GM18909 (cell line): ENCODE results near the gene LRP1B.
A peak's percentile ranks its signal among the peaks of the same experiment; 100 is the strongest.

Experiments
- ATAC-seq: cut with Tn5 transposase; IDR thresholded peaks from one replicate; pipeline ENCODE4 v1.9.1; 2021; ENCODE audit warnings: mild to moderate bottlenecking; ENCODE audit not compliant: unreplicated experiment, poor library complexity

Gene LRP1B

DNA sequence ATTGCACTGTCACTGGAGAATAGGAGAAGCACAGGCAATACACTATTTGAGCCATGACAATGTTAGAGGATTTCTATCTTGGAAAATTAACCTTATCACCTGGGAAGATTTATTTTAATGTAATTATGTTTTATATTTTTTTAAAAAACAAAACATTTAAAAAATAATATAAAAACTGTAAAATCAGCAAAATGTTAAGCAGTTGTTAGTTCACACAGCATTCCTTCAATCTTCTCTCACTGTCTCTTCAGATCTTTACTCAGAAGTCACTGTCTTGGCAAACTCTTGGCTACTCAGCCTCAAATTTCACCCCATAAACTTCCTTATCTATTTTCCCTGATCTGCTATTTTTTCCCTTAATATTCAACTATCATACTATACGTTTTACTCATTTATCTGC, 1322.6 kb downstream of the LRP1B start:
- ATAC-seq, result no peak

DNA sequence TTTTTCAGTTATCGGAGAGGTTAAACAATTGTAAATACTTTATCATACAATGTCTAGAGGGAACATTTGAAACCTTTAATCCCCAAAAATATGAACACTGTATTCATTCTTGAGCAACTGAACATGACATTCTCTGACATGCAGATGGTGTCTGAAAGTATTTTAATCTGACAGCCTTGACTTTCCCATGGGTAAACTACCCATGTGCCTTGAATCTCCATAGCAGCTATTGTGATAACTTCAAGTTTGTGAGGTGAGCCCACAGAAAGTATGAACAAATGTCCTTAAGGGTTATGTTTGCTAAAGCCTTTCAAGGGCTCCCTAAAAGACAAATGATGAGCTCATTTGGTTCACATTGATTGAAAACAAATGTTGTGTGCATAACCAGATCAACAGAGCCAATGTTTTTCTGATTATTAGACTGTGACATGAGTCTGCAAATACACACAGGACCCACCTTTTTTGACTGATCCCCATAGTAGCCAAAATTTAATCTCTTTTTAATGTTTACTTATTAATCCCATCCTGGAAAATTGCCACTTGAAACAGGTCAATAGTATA, 1326.0 kb downstream of the LRP1B start:
- no peak for ATAC-seq

DNA sequence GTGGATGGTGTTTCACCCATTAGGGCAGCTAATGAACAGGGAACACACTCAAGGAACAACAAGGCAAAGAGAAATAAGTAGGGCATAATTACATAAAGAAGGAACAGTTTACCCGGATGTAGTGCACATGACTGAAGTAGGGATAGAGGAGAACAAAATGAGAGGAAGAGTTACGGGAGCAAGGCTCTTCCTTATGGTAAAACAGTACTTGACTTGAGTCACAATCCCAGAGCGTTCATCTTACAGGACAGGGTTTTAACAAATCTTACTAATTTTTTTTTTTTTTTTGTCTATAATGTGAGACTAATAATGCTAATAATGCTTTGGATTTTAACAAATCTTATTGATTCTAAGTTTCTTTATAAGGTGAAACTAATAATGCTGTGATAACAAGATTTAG, 1329.5 kb downstream of the LRP1B start:
- ATAC-seq, result no peak

DNA sequence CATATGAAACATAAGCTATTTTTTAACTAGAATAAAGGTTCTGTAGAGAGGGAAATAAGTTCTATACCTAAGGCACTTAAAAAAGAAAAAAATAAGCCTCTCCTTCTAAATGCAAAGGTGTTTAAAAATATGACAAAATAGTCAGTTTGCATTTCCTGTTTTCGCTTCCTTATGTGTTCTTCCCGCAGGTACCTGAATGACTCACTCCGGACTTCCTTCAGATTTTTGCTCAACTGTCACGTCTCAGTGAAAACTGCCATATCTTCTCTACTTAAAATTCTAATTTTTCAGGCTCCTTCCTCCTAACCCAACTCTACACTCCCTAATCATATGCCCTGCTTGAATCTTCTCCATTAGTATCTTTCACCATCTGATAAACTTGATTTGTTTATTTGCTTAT, 1333.1 kb downstream of the LRP1B start:
- ATAC-seq, result peak; percentile 98

DNA sequence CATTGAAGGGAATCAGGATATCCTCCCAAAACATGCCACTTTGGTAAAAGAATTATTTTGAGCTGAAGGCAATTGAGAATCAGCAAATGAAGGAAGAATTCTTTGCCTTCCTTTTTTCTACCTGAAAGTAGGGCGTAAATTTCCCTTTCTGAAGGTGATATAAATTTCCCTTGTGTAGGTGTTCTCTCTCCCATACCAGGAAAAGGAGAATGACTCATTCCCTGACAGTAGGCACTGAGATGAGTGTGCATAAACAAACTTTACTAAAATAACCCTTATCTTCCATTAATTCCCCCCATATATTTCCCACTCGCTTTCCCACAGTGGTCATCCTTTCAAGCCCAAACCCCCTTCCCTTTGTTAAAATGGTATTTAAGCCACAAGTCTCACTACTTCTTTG, 1339.0 kb downstream of the LRP1B start:
- ATAC-seq, result no peak

DNA sequence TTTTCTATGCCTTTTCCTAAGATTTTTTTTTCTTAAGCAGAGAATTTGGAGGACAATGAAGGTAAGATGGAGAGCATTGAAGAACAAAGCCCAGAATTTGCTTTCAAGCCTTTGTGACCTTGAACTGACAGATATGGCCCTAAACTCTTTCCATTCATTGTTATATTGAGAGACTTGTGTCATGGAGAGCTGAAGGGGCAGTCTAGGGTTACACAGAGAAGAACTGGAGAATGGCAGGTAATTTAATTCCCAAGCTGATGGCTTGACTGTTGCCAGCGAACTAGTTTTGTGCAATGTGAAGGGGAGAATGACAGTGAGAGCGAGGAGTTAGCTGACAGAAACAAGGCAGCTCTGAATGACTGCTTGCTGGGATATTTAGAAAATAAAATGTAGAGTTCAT, 1344.2 kb downstream of the LRP1B start:
- ATAC-seq, result no peak

DNA sequence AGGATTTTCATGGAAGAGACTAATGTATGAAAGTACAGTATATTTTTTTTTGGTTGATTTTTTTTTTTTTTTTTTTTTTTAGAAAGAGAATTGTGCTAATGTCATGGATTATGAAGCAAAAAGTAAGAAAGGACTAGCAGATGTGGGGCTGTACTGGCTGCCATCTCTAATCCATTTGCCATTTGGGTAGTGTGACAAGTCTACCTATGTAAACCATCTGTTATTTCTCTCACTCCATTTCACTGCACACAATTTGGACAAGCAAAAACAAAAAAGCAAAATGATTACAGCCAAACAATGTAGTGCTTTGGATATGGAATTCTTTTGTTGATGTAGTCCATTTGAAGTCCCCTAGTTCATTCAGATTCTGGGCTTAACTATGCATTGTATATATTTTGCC, 1355.4 kb downstream of the LRP1B start:
- ATAC-seq, result no peak

DNA sequence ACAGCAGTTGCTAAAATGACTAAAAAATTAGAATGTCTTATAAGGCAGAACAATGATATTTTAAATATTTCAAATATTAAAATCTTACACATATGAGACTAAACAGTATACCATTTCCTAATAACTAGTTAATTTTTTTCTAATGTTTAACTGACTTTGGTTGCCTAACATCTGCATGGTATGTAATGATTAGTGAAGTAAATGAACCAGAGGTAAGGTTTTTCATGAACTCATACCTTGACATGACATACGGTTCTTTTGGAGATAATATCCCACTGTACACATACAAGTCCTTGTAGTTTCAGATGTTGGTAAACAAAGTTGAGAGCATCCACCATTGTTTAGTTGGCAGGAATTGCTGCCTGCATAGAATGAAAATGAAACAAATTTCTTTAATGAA, 1360.2 kb downstream of the LRP1B start:
- ATAC-seq, result no peak

DNA sequence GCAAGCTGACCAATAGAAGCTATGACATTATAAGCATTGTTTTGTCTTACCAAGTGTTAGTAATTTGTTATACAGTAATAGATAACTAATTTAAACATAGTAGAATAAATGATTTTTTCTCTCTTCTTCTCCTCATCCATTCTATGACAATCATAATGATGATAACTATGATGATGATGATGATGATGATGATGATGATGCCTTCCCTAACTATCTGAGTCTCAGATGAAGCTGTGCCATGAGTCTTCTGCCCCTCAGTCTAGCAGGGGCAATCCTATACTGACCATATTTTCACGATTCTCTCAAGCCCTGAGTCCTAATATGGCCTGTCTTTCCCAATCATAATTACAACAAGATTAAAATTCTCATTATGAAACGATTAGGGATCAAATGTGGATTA, 1369.0 kb downstream of the LRP1B start:
- ATAC-seq, result no peak

DNA sequence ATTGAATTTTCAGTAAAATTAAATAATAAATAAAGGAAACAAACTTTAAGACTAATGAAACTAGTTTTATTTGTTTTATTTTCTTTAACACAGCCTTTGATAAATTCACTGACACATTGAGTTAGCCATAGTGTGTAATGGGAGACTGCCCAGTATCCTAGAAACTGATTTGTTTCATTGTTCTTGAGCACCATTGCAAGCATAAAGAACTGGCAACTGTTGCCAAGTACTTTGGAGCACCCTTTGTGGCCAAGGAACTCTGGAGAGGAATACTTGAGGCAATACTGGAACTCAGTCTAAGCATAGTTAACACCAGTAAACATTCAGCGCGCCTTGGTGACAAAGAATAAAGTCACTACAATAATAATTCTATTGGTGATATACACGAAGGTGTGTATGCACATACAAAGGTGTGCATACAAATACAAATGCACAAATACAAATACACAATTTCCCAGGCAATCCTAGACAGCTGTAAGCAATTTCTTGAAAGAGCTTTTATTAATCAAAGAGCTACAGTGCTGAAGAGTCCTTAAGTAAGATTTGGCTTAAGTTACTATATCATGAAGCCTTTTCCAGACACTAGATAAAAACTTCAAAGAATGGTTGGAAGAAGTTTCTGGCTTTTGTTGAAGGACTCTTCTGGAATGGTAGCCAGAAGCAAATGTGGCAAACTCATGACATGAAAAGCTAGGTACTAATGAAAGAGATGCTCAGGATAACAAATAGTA, 1371.2 kb downstream of the LRP1B start:
- no peak for ATAC-seq

DNA sequence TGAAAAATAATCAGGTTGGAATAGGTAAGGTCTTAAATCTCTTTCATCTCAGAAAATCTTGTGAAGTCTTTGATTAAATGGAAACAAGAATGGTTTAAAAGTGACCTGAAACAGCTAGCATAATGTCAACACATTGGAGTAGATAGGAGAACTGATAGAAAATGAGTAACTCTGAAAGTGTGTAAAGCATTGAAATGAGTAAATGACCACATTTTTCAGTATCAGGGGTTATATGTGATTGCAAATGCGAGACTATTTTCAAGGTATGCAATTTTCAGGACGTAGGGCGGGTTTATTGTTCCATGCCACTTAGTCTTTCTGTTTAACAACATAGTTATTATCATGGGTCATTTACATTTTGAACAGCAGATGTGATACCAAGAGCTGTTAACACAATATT, 1383.2 kb downstream of the LRP1B start:
- peak; percentile 94 for ATAC-seq

DNA sequence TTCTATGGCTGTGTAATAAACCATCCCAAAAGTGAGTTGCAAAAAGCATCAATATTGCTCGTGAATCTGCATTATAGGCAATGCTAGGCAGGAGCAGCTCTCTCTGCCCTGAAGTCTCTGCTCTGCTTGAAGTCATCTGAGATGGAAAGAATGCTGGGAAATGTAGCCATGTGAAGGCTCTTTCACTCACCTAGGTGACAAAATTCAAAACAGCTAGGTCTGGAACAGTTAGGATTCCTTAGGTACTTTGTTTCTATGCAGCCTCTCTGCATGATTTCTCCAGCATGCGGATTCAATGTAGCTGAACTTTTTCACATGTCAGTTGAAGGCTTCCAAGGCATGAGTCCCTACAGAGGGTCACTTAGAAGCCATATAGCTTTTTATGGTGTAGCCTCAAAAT, 1383.7 kb downstream of the LRP1B start:
- ATAC-seq, result no peak

DNA sequence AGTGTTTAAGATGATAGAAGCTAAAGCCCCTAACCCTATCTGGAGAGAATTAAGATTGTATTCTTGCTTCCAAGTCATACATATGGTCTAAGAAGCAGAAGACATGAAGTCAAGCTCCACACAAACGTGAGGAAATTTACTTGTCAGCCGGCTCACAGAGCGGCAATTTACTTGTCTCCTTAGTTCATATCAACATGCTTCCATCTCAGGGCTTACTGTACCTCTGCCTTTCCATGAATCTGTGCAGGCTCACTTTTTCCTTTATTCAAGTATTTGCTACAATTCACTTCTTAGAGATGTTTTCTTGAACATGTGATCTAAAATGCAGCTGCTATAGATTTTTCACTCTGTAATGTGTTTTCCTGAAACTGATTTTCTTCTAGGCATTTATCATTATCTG, 1386.4 kb downstream of the LRP1B start:
- no peak for ATAC-seq

DNA sequence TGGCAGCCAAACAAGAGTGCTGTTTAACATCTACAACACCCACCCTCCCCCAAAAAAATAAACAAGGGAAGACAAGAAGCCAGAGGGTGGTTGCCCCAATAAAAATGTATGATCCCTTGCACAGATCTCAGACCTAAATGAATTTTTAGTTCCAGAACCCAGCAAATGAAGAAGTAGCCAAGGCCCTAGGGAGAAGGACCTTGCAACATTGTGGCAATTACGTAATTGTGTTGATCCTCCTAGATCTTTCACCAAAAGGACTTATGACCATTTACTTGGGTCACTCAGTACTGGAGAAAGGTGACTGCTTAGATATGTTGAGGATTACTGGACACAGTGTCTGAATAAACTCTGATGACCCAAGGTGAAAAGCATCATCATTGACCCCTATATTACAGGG, 1393.8 kb downstream of the LRP1B start:
- ATAC-seq, result no peak

DNA sequence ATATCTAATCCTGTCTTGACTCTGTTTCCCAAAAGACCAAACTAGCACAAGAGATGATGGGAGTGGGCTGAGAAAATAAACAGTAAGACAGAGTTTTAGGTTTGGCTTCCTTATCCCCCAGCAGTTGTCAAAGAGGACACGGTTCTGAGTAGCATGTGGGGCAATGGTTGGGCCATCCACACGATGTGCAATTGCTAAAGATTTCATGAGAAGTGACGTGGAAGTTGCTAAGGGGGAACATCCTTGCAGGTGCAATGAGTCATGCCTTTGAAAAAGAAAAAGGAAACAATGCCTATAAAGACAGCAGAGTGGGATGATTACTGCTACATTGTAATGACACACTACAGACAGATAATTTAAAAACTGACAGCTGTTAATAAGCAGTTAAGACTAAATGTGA, 1395.8 kb downstream of the LRP1B start:
- no peak for ATAC-seq

DNA sequence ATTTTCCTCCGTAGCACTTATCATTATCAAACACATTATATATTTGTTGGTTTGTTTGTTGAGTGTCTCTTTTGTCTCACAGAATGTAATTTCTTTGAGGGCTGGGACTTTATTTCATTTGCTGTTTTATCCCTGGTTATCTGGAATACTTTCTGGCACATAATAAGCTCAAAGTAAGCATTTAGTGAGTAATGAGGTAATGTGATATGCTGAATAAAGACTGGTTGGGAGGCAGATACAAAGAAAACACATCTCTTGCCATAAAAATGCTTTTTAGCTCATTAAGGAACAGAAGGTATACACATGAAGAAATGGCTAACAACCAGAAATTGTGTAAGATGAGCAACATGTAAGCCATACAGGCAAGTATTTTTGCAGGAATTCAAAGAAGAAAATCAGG, 1411.8 kb downstream of the LRP1B start:
- ATAC-seq, result no peak

DNA sequence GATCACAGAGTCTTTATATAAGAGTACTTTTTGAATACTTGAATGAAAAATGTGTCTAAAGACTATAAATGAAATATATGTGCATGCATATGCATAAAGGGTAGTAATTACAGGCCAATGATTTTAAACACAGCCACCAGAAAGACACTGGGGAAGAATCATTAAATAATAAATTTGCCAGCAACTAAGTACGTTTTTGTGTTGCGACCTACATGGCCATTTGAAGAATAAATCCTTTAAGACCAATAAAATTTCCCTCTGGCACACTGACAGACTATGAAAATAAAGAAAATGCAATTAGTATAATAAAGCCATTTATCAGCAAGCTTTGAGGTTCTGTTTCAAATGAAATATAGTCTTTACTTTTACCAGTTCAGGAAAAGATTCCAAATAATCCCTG, 1413.3 kb downstream of the LRP1B start:
- no peak for ATAC-seq

DNA sequence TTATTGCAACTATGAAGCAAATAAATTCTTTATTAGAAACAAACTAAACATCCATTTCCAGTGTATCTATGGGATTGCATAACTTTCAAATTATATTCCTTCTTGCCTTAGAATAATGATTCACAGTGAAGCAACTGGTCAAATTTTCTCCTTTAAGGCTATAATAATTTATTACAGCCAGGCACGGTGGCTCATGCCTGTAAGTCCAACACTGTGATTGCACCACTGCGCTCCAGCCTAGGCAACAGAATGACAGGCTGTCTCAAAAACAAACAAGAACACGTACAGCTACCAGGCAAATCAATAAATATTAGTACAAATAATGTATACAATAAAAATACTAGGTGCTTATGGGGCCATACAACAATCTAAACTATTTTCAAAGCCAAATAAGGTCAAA, 1416.2 kb downstream of the LRP1B start:
- ATAC-seq, result no peak

DNA sequence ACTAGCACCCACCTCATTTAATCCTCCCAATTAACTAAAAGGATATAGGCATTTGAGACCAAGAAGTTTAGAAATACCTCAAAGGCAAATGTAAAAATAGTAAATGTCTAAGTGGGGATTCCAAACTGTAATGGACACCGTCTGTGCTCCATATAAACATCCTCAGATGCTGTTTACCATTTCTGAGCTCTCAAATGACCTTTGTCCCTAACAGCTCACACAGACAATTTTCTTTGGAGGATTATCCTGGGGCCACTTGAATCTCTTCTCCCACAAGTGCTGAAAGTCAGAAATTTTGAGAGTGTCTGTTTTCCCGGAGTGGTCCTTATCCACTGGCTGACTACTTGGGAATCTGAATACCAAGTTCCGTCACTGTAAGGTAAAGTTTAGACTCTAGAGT, 1418.9 kb downstream of the LRP1B start:
- ATAC-seq, result no peak

DNA sequence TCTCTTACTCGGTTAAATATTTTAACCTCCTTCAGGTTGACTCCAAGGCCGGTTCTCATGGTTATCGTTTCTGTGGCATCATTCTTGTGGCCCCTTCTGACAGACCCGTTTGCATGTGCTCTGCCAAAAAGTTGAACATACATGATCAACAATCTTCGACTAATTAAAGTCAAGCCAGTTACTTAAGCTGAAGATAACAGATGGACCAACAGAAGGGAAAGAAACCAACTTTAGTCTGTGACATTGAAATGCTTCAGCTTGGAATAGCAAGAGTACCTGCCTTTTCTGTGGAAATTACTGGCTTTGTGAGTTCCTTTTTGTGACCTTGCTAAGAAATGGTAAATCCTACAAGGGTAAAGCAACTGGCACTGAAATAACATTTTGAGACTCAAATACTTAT, 1429.1 kb downstream of the LRP1B start:
- ATAC-seq, result no peak

DNA sequence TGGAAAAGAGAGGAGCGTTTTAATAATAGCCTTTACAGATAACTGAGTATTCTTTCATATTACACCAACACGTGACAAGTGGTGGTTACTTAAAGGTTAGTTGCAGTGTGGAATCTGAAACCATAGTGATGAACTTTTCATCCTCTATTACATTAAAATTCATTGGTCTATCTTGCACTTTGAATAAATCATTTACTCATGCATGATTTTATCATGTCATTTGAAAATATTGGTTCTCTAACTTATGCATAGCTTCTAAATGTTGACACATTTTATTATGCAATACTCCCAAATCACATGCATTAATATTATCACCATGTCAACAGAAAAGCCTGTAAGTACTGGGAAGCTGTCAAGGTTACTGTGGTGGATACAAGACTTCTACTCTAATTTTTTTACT, 1432.2 kb downstream of the LRP1B start:
- no peak for ATAC-seq

DNA sequence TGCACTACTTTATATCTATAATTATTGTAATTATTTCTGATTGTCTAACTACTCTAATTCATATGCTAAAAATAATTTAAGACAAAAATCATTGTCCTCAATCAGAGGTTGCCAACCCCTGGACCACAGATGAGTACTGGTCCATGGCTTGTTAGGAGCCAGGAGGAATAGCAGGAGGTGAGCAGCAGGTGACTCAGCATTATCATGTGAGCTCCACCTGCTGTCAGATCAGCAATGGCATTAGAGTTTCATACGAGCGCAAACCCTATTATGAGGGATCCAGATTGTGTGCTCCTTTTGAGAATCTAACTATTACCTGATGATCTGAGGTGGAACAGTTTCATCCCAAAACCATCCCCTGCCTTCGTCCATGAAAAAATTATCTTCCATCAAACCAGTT, 1434.4 kb downstream of the LRP1B start:
- no peak for ATAC-seq

DNA sequence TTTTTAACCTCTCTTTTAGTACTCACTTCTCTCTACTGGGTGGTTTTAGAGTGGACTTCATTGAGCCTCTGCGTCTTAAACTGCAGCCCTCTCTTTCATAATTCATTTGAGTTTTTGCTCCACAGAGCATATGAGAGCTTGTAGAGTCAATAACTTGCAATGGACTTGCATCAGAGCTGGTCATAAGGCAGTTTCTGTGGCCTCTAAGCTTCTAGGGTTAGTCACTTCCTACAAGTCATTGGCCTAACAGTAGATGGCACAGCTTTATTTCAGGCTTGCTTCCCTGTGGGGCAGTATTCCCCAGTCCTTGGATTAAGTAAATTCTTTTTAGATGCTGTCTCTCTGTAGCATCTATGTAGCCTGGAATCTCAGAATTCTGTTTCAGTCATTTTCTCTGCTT, 1435.7 kb downstream of the LRP1B start:
- ATAC-seq, result no peak
